Fibroblast of mammary gland (primary cell): Measurements from ENCODE around the gene SLC6A9.

ENCODE experiments used
- DNase-seq: peaks from one replicate; pipeline ENCODE4 v3.0.0-alpha.2; 2010; ENCODE audit warnings: low read depth
- H3K4me3 ChIP-seq: 2 replicates; pipeline ENCODE4 v1.5.1; 2011; ENCODE audit warnings: low read depth, mild to moderate bottlenecking, low read length, moderate library complexity; ENCODE audit not compliant: control insufficient read depth
- TF ChIP-seq, protein P1 (sequence below): conservative IDR thresholded peaks from 2 replicates; pipeline ENCODE4 v1.5.1; 2011; ENCODE audit warnings: low read depth, low read length, inconsistent platforms; ENCODE audit not compliant: control insufficient read depth, insufficient read depth

SLC6A9 gene

DNA sequence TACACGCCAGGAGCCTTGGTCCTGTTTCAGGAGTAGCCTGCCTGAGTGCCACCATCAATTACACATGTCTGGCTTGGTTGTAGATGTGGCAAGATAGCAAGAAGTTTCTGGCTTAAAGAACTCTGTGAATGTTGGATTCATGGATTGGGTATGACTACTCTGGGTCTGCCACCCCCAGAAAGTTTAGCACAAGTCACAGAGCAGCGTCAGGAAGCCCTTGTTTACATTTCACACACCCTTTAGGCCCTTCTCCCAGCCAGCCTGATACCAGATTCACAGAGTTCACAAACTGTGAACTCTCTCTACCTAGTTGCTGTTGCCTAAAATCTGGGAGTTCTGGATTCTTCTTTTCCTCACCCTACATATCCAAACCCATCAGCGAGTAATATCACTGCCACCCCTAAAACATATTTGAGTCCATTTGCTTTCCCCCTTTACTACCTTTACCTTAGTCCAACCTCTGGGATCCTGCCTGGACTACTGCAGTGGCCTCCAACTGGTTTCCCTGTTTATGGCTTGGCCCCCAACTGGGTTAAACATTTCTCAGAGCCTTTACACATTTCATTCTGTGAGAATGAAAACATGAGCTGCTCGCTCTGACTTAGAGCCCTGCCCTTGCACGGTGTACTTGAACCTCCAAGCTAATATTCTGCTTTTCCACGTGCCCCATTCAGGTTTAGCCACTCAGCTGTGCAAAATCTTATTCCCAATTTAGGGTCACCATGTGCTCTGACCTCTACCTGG lies 43.9 kb downstream of the SLC6A9 start:
- DNase-seq, result no peak
- TF ChIP-seq, protein P1, sequence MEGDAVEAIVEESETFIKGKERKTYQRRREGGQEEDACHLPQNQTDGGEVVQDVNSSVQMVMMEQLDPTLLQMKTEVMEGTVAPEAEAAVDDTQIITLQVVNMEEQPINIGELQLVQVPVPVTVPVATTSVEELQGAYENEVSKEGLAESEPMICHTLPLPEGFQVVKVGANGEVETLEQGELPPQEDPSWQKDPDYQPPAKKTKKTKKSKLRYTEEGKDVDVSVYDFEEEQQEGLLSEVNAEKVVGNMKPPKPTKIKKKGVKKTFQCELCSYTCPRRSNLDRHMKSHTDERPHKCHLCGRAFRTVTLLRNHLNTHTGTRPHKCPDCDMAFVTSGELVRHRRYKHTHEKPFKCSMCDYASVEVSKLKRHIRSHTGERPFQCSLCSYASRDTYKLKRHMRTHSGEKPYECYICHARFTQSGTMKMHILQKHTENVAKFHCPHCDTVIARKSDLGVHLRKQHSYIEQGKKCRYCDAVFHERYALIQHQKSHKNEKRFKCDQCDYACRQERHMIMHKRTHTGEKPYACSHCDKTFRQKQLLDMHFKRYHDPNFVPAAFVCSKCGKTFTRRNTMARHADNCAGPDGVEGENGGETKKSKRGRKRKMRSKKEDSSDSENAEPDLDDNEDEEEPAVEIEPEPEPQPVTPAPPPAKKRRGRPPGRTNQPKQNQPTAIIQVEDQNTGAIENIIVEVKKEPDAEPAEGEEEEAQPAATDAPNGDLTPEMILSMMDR, result no peak
- no peak overlapping the region for H3K4me3 ChIP-seq

DNA sequence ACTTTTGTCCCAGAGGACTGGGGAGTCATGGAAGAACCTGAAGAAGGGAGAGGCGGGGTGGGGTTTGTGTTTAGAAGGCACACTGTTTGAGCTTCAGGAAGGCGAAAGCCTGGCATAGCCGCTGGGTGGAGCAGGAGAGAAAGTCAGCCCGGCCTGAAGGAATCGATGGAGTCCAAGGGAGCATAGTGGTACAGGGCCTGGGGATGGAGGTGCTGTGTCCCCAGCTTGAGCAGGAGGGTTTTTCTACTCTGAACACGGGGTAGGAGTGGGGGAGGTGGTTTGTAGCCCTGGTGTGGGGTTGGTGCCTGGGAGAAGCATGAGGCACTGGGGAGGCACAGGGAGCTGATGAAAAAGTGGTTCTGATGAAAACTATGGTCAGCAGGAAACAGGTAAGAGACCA lies 44.5 kb downstream of the SLC6A9 start:
- no peak for DNase-seq
- no peak overlapping the region for H3K4me3 ChIP-seq

DNA sequence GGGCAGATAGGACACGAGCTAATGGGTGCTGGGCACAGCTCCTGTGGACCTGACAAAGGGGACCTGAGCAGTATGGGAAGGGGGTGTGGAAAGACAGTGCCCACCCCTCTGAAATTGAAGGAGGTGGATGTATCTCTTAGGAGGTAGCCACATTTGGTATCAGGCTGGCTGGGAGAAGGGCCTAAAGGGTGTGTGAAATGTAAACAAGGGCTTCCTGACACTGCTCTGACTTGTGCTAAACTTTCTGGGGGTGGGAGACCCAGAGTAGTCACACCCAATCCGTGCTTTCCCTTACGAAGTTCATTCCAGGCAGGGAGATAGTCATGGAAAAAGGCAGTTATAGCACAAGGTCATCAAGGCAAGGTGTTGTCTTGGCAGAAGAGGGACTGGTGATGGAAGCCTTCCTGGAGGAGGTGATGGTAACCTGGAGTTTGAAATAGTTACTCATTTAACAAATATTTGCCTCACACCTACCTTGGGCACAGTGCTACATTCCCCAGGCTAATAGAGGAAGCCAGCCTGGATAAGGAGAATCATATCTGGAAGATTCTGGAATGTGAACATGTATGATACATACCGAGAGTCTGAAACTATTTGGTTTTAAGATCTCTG lies 45.2 kb downstream of the SLC6A9 start:
- DNase-seq, result no peak
- no peak overlapping the region for H3K4me3 ChIP-seq
- TF ChIP-seq, protein P1, result no peak

More for the DNA sequence above, 44.5 kb downstream of the SLC6A9 start:
- TF ChIP-seq, protein P1, result no peak

DNA sequence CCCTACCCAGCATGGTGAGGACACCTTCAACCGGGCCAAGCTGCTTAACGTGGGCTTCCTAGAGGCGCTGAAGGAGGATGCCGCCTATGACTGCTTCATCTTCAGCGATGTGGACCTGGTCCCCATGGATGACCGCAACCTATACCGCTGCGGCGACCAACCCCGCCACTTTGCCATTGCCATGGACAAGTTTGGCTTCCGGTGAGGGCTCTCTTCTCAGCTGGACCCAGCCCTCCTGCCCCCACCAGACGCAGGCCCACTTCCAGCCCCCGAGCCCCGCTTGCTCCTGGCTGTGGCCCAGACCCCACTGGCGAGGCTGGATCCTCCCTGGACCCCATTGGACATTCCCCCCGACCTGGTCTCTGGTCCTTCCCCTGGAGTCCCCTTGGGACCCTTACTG lies 46.4 kb downstream of the SLC6A9 start:
- no peak for DNase-seq
- TF ChIP-seq, protein P1, result no peak
- no peak overlapping the region for H3K4me3 ChIP-seq

DNA sequence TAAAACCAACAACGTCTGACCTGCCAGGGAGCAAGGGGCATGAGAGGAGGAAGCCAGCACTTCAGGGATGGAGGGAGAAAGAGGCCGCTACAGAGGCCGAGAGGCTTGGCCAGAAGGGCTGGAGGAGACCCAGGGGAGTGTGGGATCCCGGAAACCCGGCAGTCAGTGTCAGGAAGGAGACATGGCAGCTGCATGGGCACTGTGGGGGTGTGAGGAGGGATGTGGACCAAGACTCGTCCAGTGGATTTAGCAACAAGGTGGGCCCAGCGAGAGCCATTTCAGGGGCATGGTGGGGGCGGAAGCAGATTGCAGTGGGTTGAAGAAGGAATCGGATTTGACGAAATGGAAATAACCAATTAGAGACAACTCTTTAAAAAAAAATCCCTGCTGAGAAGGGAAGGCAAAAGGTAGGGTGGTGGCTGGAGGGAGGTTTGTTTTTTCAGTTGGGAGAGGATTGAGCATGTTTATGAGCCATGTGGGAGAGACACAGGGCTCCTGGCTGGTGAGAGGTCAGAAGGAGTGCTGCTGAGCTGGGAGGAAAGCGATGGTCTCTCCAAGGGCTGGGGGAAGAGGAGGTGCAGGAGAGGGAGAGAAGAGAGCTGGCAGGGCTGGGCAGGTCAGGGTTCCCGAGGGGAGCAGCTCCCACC lies 47.9 kb downstream of the SLC6A9 start:
- TF ChIP-seq, protein P1, result no peak
- no peak overlapping the region for H3K4me3 ChIP-seq
- DNase-seq, result no peak

DNA sequence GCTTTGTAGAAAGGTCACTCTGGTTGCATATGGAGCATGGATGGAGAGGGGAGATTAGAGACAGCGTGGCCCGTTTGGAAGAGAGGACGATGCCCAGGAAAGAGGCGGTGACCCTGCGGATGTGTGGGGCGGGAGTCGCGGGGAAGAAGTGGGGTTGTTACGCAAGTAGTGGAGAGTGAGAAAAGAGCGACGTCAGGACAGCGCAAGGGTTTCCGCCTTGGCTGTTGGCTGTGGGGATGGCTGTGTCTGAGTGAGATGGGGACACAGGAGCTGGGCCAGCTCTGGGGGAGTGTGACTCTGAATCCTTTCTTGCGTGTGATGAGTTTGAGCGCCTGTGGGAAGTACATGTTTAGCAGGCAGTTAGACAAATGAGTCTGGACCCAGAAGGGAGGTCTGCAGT lies 48.5 kb downstream of the SLC6A9 start:
- peak; percentile 49 for DNase-seq
- TF ChIP-seq, protein P1, result no peak
- H3K4me3 ChIP-seq, result no peak overlapping the region
